Measurements from ENCODE around the gene UBE3C. TPM values are rescaled to one million over a fixed set of nuclear protein-coding genes. Genes with fewer than 3 reads are reported as not detected.

Gene UBE3C
- polyA plus RNA-seq, 1 donor (not counting 4 experiments of a cell fraction or from before 2014, with no cell fraction given), result 89.3 TPM

GRCh38 chr7:157263156-157263555 lies 124.4 kb downstream of the UBE3C start:
- H3K9me3 ChIP-seq (ENCODE audit: control insufficient read depth, low read depth, low read length), result no peaks in the 10 kb centered on the region
- H3K27me3 ChIP-seq (ENCODE audit: control insufficient read depth, extremely low read depth, insufficient read depth, low read length), result no peaks in the 10 kb centered on the region
- no peak for FAIRE-seq
- H4K20me1 ChIP-seq (ENCODE audit: control insufficient read depth, extremely low read depth, insufficient read depth, low read length), result peaks cover 4% of the 10 kb centered on the region
- no peak overlapping the region for H3K4me2 ChIP-seq (ENCODE audit: control insufficient read depth, extremely low read depth, insufficient read depth, low read depth, low read length)
- no peaks in the 10 kb centered on the region for H3K4me1 ChIP-seq (ENCODE audit: control insufficient read depth, extremely low read depth, insufficient read depth, low read length)
- TF ChIP-seq, protein P1, sequence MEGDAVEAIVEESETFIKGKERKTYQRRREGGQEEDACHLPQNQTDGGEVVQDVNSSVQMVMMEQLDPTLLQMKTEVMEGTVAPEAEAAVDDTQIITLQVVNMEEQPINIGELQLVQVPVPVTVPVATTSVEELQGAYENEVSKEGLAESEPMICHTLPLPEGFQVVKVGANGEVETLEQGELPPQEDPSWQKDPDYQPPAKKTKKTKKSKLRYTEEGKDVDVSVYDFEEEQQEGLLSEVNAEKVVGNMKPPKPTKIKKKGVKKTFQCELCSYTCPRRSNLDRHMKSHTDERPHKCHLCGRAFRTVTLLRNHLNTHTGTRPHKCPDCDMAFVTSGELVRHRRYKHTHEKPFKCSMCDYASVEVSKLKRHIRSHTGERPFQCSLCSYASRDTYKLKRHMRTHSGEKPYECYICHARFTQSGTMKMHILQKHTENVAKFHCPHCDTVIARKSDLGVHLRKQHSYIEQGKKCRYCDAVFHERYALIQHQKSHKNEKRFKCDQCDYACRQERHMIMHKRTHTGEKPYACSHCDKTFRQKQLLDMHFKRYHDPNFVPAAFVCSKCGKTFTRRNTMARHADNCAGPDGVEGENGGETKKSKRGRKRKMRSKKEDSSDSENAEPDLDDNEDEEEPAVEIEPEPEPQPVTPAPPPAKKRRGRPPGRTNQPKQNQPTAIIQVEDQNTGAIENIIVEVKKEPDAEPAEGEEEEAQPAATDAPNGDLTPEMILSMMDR (optimal IDR thresholded peaks at IDR 0.05 in 1 of 3, IDR thresholded peaks at IDR 0.05 in 1 of 3, conservative IDR thresholded peaks at IDR 0.05 in 1 of 3; ENCODE audit: extremely low read depth in 1 of 3, insufficient read depth in 2 of 3, low read length in 3 of 3), result no peak
- no peak for TF ChIP-seq EZH2 (IDR thresholded peaks at IDR 0.05; ENCODE audit: low read length)
- H3K9ac ChIP-seq (ENCODE audit: control insufficient read depth, extremely low read depth, insufficient read depth, low read length), result no peak overlapping the region
- H3K36me3 ChIP-seq (ENCODE audit: control insufficient read depth in 2 of 2, extremely low read depth in 1 of 2, insufficient read depth in 2 of 2, low read length in 2 of 2), result peaks cover 21 to 30% of the 10 kb centered on the region in 2 experiments
- no peak for DNase-seq (ENCODE audit: low read depth, low spot score)
- H3K79me2 ChIP-seq (ENCODE audit: control insufficient read depth, insufficient read depth, low read length), result no peaks in the 10 kb centered on the region
- H3K9me1 ChIP-seq (ENCODE audit: control insufficient read depth, extremely low read depth, insufficient read depth, low read length), result no peaks in the 10 kb centered on the region
- H3K4me3 ChIP-seq (ENCODE audit: control insufficient read depth in 2 of 3, extremely low read depth in 1 of 3, insufficient read depth in 2 of 3, low read depth in 1 of 3, low read length in 3 of 3), result no peak overlapping the region
- no peak overlapping the region for H3K27ac ChIP-seq (ENCODE audit: control insufficient read depth, insufficient read depth, low read length)
- no peak overlapping the region for H2AFZ ChIP-seq (ENCODE audit: control insufficient read depth, low read length)
- dilution Hi-C loops (cut with MboI; ENCODE audit: extremely low pct_ligation_motif_present, low sequenced_read_pairs), result no loop called here

GRCh38 chr7:157265051-157265450 lies 126.3 kb downstream of the UBE3C start:
- dilution Hi-C loops (cut with MboI; ENCODE audit: extremely low pct_ligation_motif_present, low sequenced_read_pairs), result no loop called here
- no peak for FAIRE-seq

More at GRCh38 chr7:157265051-157265450, 126.3 kb downstream of the UBE3C start:
- Histone ChIP-seq H2AFZ (ENCODE audit: control insufficient read depth, low read length) (no peak overlapping the region), H3K9ac (ENCODE audit: control insufficient read depth, extremely low read depth, insufficient read depth, low read length) (no peak overlapping the region), H3K27me3 (ENCODE audit: control insufficient read depth, extremely low read depth, insufficient read depth, low read length) (no peaks in the 10 kb centered on the region), H4K20me1 (ENCODE audit: control insufficient read depth, extremely low read depth, insufficient read depth, low read length) (peaks cover 4% of the 10 kb centered on the region), H3K36me3 (ENCODE audit: control insufficient read depth in 2 of 2, extremely low read depth in 1 of 2, insufficient read depth in 2 of 2, low read length in 2 of 2) (peaks cover 21 to 35% of the 10 kb centered on the region in 2 experiments), H3K4me1 (ENCODE audit: control insufficient read depth, extremely low read depth, insufficient read depth, low read length) (no peaks in the 10 kb centered on the region), H3K9me3 (ENCODE audit: control insufficient read depth, low read depth, low read length) (no peaks in the 10 kb centered on the region), H3K4me2 (ENCODE audit: control insufficient read depth, extremely low read depth, insufficient read depth, low read depth, low read length) (no peak overlapping the region), H3K9me1 (ENCODE audit: control insufficient read depth, extremely low read depth, insufficient read depth, low read length) (no peaks in the 10 kb centered on the region), H3K79me2 (ENCODE audit: control insufficient read depth, insufficient read depth, low read length) (no peaks in the 10 kb centered on the region), H3K4me3 (ENCODE audit: control insufficient read depth in 2 of 3, extremely low read depth in 1 of 3, insufficient read depth in 2 of 3, low read depth in 1 of 3, low read length in 3 of 3) (no peak overlapping the region), H3K27ac (ENCODE audit: control insufficient read depth, insufficient read depth, low read length) (no peak overlapping the region)
- TF ChIP-seq EZH2 (IDR thresholded peaks at IDR 0.05; ENCODE audit: low read length), result no peak
- TF ChIP-seq, protein P1 (optimal IDR thresholded peaks at IDR 0.05 in 1 of 3, IDR thresholded peaks at IDR 0.05 in 1 of 3, conservative IDR thresholded peaks at IDR 0.05 in 1 of 3; ENCODE audit: extremely low read depth in 1 of 3, insufficient read depth in 2 of 3, low read length in 3 of 3), result no peak
- no peak for DNase-seq (ENCODE audit: low read depth, low spot score)
